Psoas muscle (tissue), 8 donors: ENCODE results near the gene PIP5KL1. TPM values are rescaled to one million over a fixed set of nuclear protein-coding genes. Genes with fewer than 3 reads are reported as not detected.

Experiments
- ATAC-seq, 4 donors: fragments of 200-7000 bp; cut with Tn5 transposase; one replicate each; pipeline ENCODE4 v1.9.1; 2020; ENCODE audit warnings: moderate library complexity in 3 of 4, mild to moderate bottlenecking in 2 of 4
- DNase-seq, 2 donors: peaks; one replicate each; pipeline ENCODE4 v3.0.0-alpha.2; 2020
- H3K27ac ChIP-seq: fragments of 200-600 bp; one replicate; pipeline ENCODE4 v1.8.0; 2022
- H3K27me3 ChIP-seq, 3 donors: fragments of 200-600 bp in 1 of 3; one replicate each; pipeline versions ENCODE4 v1.6.1 to v1.8.0; 2013 to 2022; ENCODE audit warnings: low read length in 2 of 3, mild to moderate bottlenecking in 2 of 3, moderate library complexity in 1 of 3; ENCODE audit not compliant: insufficient read depth in 3 of 3
- H3K36me3 ChIP-seq, 2 donors: fragments of 200-600 bp in 1 of 2; one replicate each; pipeline versions ENCODE4 v1.6.1 to v1.8.0; 2013 to 2022; ENCODE audit warnings: low read depth in 1 of 2, mild to moderate bottlenecking in 1 of 2, moderate library complexity in 1 of 2; ENCODE audit not compliant: insufficient read depth in 1 of 2
- H3K4me1 ChIP-seq: fragments of 200-600 bp; one replicate; pipeline ENCODE4 v1.8.0; 2022
- H3K4me3 ChIP-seq: fragments of 200-600 bp; one replicate; pipeline ENCODE4 v1.8.0; 2022; ENCODE audit warnings: mild to moderate bottlenecking
- H3K9me3 ChIP-seq: fragments of 200-600 bp; one replicate; pipeline ENCODE4 v1.8.0; 2022
- CTCF ChIP-seq: fragments of 200-600 bp; IDR thresholded peaks from one replicate; pipeline ENCODE4 v1.8.0; 2022; ENCODE audit warnings: antibody characterized with exemption
- WGBS, 3 donors: extraction: QIAGEN DNeasy Blood & Tissue Kit; methylation state at CpG; one replicate each; pipeline versions ENCODE4 v1.1.6 to v1.1.7; 2013; 5-methylcytosine and 5-hydroxymethylcytosine counted together
- intact Hi-C, 2 donors: fragments of 100-400 bp; cut with DNase I; formaldehyde crosslinking; loops; one replicate each; pipeline versions ENCODE4 v1.11.0 to v1.14.2; 2022
- polyA plus RNA-seq, 3 donors: library from polyadenylated mRNA; stranded (reverse); fragments of 200-250 nt; gene quantifications; one replicate each; pipeline ENCODE4 v1.2.3, GENCODE V29; 2013
- total RNA-seq, 4 donors: library from RNA; stranded (reverse); fragmentation: NEBNext Ultra II Directional in 2 of 4; extraction: Animal tissue kit (Norgen Biotek cat#: 25700) in 2 of 4; gene quantifications; one replicate each; pipeline versions ENCODE4 v1.2.1 to v1.2.4, GENCODE V29; 2021 to 2023
- donor health status: healthy with polysubstance abuse.
- donor health status: DM: no; HTN: no; CAD: no; lungs with moderate emphysema.
- donor health status: Bipolar disorder and iron deficiency.
- donor health status: healthy.
- donor health status: DM: yes; HTN: yes; CAD: no.
- donor health status: DM: no; HTN: no; CAD: no.
- donor health status: DM: no; HTN: no; CAD: no.
- donor health status: DM: yes; HTN: yes; CAD: no.

Gene PIP5KL1
- total and polyA plus RNA-seq, 7 donors, result 0.05 to 0.44 (median 0.26) TPM; not detected in 3

GRCh38 chr9:127935765-127936221 lies 5.2 kb upstream of the PIP5KL1 start:
- DNase-seq, result no peak
- WGBS, 3 donors, result 75 to 84% (median 80%) methylated on average over 4 of the region's 4 CpGs
- Histone ChIP-seq H3K27me3 (peaks cover 0 to 13% (median 2%) of the 10 kb centered on the region in 3 donors), H3K9me3 (no peaks in the 10 kb centered on the region), H3K27ac (no peak overlapping the region), H3K36me3 (peaks cover 0 to 9% of the 10 kb centered on the region in 2 donors), H3K4me3 (no peak overlapping the region), H3K4me1 (peaks cover 10% of the 10 kb centered on the region)
- TF ChIP-seq CTCF, result no peak
- intact Hi-C loops, result no loop called here
- ATAC-seq, result no peak

DNA sequence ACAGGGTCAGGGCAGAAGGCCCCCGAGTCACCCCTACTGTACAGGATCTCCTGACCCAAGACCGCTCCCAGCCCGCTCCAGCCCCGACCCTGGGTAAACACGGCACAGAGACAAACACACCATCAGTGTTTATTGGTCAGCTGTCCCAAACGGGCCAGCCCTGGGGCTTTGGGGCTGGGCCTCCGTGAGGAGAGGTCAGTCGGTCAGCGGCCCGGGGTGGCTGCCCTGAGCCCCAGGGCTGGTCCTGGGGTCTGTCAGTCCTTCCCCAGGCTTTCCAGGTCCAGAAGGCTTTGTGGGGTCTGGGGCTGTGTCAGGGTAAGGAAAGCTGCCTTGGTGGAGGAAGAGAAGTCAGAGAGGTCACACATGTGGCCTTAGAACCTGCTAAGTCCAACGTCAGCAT lies 4.4 kb upstream of the PIP5KL1 start:
- intact Hi-C loops, result no loop called here
- ATAC-seq (no peak), DNase-seq (no peak)
- H3K27ac ChIP-seq, result no peak overlapping the region
- H3K36me3 ChIP-seq, result peaks cover 0 to 9% of the 10 kb centered on the region in 2 donors
- no peak overlapping the region for H3K4me3 ChIP-seq
- 65 to 70% (median 67%) methylated on average over 11 of the region's 11 CpGs for WGBS, 3 donors
- TF ChIP-seq CTCF, result no peak
- H3K27me3 ChIP-seq, result peaks cover 0 to 18% (median 2%) of the 10 kb centered on the region in 3 donors
- no peaks in the 10 kb centered on the region for H3K9me3 ChIP-seq
- H3K4me1 ChIP-seq, result peaks cover 10% of the 10 kb centered on the region

DNA sequence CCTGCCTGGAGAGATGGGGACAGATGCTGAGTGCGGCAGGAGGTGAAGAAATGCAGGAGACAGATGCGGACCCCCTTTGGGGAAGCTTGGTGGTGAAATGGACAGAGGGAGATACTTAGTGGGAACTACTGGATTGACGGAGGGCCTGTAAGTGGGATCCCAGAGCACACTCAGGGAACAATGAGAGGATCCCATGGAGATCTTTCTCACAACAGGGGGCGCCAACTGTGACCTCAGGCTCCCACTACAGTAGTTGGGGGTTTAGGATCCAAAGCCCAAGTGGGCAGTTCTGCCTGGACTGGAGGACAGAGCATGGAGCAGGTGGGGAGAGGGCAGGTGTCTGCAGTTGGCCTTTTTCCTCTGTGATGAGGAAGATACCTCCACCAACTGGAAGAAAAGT lies 3.7 kb upstream of the PIP5KL1 start:
- peaks cover 0 to 9% of the 10 kb centered on the region in 2 donors for H3K36me3 ChIP-seq
- WGBS, 3 donors, result 89 to 93% (median 90%) methylated on average over 4 of the region's 4 CpGs

GRCh38 chr9:127931092-127931881 lies 710 bp upstream of the PIP5KL1 start:
- Histone ChIP-seq H3K9me3 (no peaks in the 10 kb centered on the region), H3K4me3 (peak overlapping the region; percentile 67), H3K27me3 (peaks cover 0 to 54% (median 15%) of the 10 kb centered on the region in 3 donors), H3K36me3 (peaks cover 0 to 7% of the 10 kb centered on the region in 2 donors), H3K4me1 (peaks cover 9% of the 10 kb centered on the region), H3K27ac (no peak overlapping the region)
- TF ChIP-seq CTCF, result no peak
- WGBS, 3 donors, result 16 to 19% (median 18%) methylated on average over 18 of the region's 18 CpGs
- intact Hi-C loops, result no loop called here
- ATAC-seq (no peak), DNase-seq (no peak)

More for the DNA sequence above, 3.7 kb upstream of the PIP5KL1 start:
- peaks cover 0 to 25% (median 2%) of the 10 kb centered on the region in 3 donors for H3K27me3 ChIP-seq
- no peak overlapping the region for H3K4me3 ChIP-seq
- no peaks in the 10 kb centered on the region for H3K9me3 ChIP-seq
- no peak for ATAC-seq
- intact Hi-C loops, result no loop called here
- DNase-seq, result no peak
- no peak for TF ChIP-seq CTCF
- no peak overlapping the region for H3K27ac ChIP-seq
- H3K4me1 ChIP-seq, result peaks cover 10% of the 10 kb centered on the region
